Esophagus squamous epithelium (tissue), 5 donors: Measurements from ENCODE around the gene GABBR1. TPM values are rescaled to one million over a fixed set of nuclear protein-coding genes. Genes with fewer than 3 reads are reported as not detected.

ENCODE experiments used
- DNase-seq: peaks from one replicate; lab custom pipeline; 2025; lab: John Stamatoyannopoulos, UW
- H3K27ac ChIP-seq, 4 donors: fragments of 200-600 bp; sonication (generic); one replicate each; pipeline ENCODE4 v1.5.1; 2016 to 2019; ENCODE audit warnings: mild to moderate bottlenecking in 1 of 4
- H3K27me3 ChIP-seq, 4 donors: fragments of 200-600 bp; sonication (generic); 1 replicate in 3 of 4; 2 replicates in 1 of 4; pipeline versions ENCODE4 v1.5.1 to v1.6.0; 2017 to 2021; ENCODE audit warnings: antibody characterized with exemption in 1 of 4
- H3K36me3 ChIP-seq, 3 donors: fragments of 200-600 bp; sonication (generic); one replicate each; pipeline ENCODE4 v1.5.1; 2016 to 2019
- H3K4me1 ChIP-seq, 3 donors: fragments of 200-600 bp; sonication (generic); one replicate each; pipeline ENCODE4 v1.5.1; 2017 to 2019
- H3K4me3 ChIP-seq, 4 donors: fragments of 200-600 bp; sonication (generic); 1 replicate in 3 of 4; 2 replicates in 1 of 4; pipeline ENCODE4 v1.5.1; 2016 to 2019; ENCODE audit warnings: mild to moderate bottlenecking in 2 of 4, moderate library complexity in 1 of 4
- H3K9me3 ChIP-seq, 3 donors: fragments of 200-600 bp; sonication (generic); one replicate each; pipeline ENCODE4 v1.5.1; 2016 to 2019
- CTCF ChIP-seq, 6 experiments: fragments of 450-650 bp in 4 of 6; fragments of 200-600 bp in 2 of 6; sonication (generic) in 2 of 6; IDR thresholded peaks; one replicate each; pipeline ENCODE4 v1.5.1; 2016 to 2019; ENCODE audit warnings: antibody characterized with exemption in 6 of 6, mild to moderate bottlenecking in 4 of 6, moderate library complexity in 4 of 6
- POLR2A ChIP-seq, 4 donors: fragments of 450-650 bp; IDR thresholded peaks; one replicate each; pipeline ENCODE4 v1.6.1; 2017; ENCODE audit warnings: antibody characterized with exemption in 4 of 4, mild to moderate bottlenecking in 4 of 4, moderate library complexity in 3 of 4
- WGBS, 2 donors: methylation state at CpG; one replicate each; pipeline ENCODE4 v1.1.5; 2018; 5-methylcytosine and 5-hydroxymethylcytosine counted together
- intact Hi-C: fragments of 100-400 bp; cut with DNase I; formaldehyde crosslinking; loops from one replicate; pipeline ENCODE4 v1.15.0; 2022
- total RNA-seq, 4 donors: library from RNA; depleted of rRNA; stranded (reverse); fragments of >200 nt; gene quantifications; one replicate each; pipeline ENCODE4 v1.1.0, GENCODE V29; 2016
- donor health status: DM: yes; HTN: yes; CAD: no.

Gene GABBR1
- total RNA-seq, 4 donors from 2014 or later = 4.1 to 19.5 (median 8.5) TPM

GRCh38 chr6:29641430-29642148 is 8.6 kb upstream of the GABBR1 start:
- no peaks in the 10 kb centered on the region for H3K27me3 ChIP-seq
- TF ChIP-seq CTCF (IDR thresholded peaks at IDR 0.05) (no peak), POLR2A (IDR thresholded peaks at IDR 0.05) (no peak)
- DNase-seq = no peak
- peaks cover 0 to 11% (median 0%) of the 10 kb centered on the region in 3 donors for H3K4me1 ChIP-seq
- H3K36me3 ChIP-seq = no peaks in the 10 kb centered on the region
- H3K4me3 ChIP-seq = no peak overlapping the region
- no peaks in the 10 kb centered on the region for H3K9me3 ChIP-seq
- intact Hi-C loops = no loop called here
- 17 to 26% methylated on average over 3 of the region's 3 CpGs for WGBS, 2 donors
- H3K27ac ChIP-seq = peak overlapping the region in 1 of 4 donors; percentile 23

DNA sequence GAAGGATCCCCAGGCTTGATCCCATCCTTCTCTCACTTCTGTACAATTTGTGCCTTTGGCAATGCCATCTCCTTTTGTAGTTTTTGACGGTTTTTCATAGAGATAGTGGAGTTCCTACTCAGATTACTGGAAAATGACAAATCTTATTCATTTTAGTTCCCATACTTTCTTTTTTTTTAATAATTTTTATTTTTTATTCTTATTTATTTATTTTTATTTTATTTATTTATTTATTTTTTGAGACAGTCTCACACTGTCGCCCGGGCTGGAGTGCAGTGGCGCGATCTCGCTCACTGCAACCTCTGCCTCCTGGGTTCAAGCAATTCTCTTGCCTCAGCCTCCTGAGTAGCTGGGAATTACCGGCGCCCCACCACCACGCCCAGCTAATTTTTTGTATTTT is 4.3 kb upstream of the GABBR1 start:
- Histone ChIP-seq H3K27me3 (no peaks in the 10 kb centered on the region), H3K36me3 (no peaks in the 10 kb centered on the region), H3K27ac (no peak overlapping the region), H3K9me3 (no peaks in the 10 kb centered on the region), H3K4me1 (peaks cover 0 to 30% (median 0%) of the 10 kb centered on the region in 3 donors), H3K4me3 (no peak overlapping the region)
- intact Hi-C loops = no loop called here
- TF ChIP-seq POLR2A (IDR thresholded peaks at IDR 0.05) (no peak), CTCF (IDR thresholded peaks at IDR 0.05) (no peak)
- 83 to 90% methylated on average over 5 to 9 of the region's 9 CpGs for WGBS, 2 donors
- no peak for DNase-seq

- Histone ChIP-seq H3K4me3 (peak overlapping the region; percentile 59 to 84 (median 72)), H3K36me3 (no peaks in the 10 kb centered on the region), H3K9me3 (no peaks in the 10 kb centered on the region), H3K4me1 (peaks cover 15 to 42% (median 19%) of the 10 kb centered on the region in 3 donors), H3K27ac (peak overlapping the region; percentile 68 to 86 (median 80)), H3K27me3 (no peaks in the 10 kb centered on the region)
- intact Hi-C loops = no loop called here
- DNase-seq = no peak
- no peak for TF ChIP-seq POLR2A (IDR thresholded peaks at IDR 0.05)
- TF ChIP-seq CTCF (IDR thresholded peaks at IDR 0.05) = no peak
- WGBS, 2 donors = 6 to 9% methylated on average over 9 of the region's 9 CpGs
Measured at GRCh38 chr6:29633534-29633905, 537 bp upstream of the GABBR1 start.

DNA sequence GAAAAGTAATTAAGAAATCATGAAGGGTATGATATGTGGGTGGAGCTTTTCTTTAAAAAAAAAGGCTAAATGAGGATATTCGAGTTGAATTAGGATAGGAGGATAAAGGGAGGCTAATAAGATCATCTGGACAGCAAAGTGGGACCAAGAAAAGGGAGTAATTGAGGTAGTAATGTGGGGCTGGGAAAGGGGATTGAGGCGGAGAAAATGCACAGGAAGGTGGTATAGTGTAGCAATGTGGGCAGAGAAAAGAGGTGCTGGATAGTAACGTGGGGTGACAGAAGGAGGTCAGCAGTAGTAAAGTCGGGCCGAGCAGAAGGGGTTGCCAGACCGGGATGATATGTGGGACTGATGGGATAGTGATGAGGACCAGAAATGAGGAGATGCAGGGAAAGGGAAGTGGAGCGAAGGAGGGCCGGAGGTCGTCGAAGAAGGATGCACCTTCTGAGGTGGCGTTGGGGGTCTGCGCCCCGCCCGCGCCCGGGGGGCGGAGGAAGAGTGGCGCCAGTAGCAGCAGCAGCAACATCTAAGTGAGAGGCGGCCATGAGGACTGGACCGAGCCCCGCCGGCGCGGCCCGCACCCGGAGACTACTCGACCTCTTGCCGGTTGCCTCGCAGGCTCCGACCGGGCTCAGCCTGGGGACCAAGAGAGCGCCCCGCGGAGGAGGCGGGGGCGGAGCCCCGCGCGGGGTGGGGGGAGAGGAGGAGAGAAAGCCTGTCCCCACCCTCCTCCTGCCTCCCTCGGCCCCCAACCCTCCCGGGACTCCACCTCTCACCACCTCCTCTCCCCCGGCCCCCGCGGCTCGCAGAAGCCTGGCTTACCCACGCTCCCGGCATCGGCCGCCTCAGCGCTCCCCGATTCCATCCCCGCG is 887 bp downstream of the GABBR1 start:
- Histone ChIP-seq H3K9me3 (no peaks in the 10 kb centered on the region), H3K27me3 (no peaks in the 10 kb centered on the region), H3K4me1 (peaks cover 20 to 56% (median 25%) of the 10 kb centered on the region in 3 donors), H3K27ac (peak overlapping the region; percentile 68 to 86 (median 80)), H3K4me3 (peak overlapping the region; percentile 59 to 84 (median 72)), H3K36me3 (no peaks in the 10 kb centered on the region)
- WGBS, 2 donors = 5 to 6% methylated on average over 21 to 26 of the region's 53 CpGs
- no peak for DNase-seq
- intact Hi-C loops = no loop called here
- TF ChIP-seq POLR2A (IDR thresholded peaks at IDR 0.05) (no peak), CTCF (IDR thresholded peaks at IDR 0.05) (no peak)
